Bronchial epithelial cell (primary cell): ENCODE results near the gene ABTB2. TPM values are rescaled to one million over a fixed set of nuclear protein-coding genes. Genes with fewer than 3 reads are reported as not detected.
A peak's percentile ranks its signal among the peaks of the same experiment; 100 is the strongest.

Source experiments
- DNase-seq: peaks from one replicate; pipeline ENCODE4 v3.0.0-alpha.2; 2010; ENCODE audit warnings: low read depth
- FAIRE-seq: peaks from 2 replicates; lab custom pipeline; 2011; peaks lifted over from hg19 to GRCh38; lab: Jason Lieb, UNC
- H3K27me3 ChIP-seq: 2 replicates; pipeline ENCODE4 v1.5.1; 2011; ENCODE audit warnings: low read length; ENCODE audit not compliant: control insufficient read depth, insufficient read depth
- H3K36me3 ChIP-seq: 2 replicates; pipeline ENCODE4 v1.5.1; 2011; ENCODE audit warnings: low read length; ENCODE audit not compliant: control insufficient read depth, insufficient read depth
- H3K4me3 ChIP-seq: 2 replicates; pipeline ENCODE4 v1.5.1; 2011; ENCODE audit warnings: mild to moderate bottlenecking, low read depth, low read length, control low read depth
- total RNA-seq: library from RNA; depleted of rRNA; stranded (reverse); fragments of >200 nt; gene quantifications from 2 replicates; pipeline ENCODE4 v1.2.1, GENCODE V29; 2014
- TF ChIP-seq, protein P1 (sequence below): IDR thresholded peaks from 2 replicates; pipeline ENCODE4 v1.5.1; 2011; ENCODE audit warnings: mild to moderate bottlenecking, moderate library complexity, low read length, control low read depth, inconsistent platforms; ENCODE audit not compliant: insufficient read depth, severe bottlenecking

Gene ABTB2
- total RNA-seq, 1 donor from 2014 or later: 0.53 TPM

GRCh38 chr11:34366522-34366921 lies 8.7 kb upstream of the ABTB2 start:
- DNase-seq (peak; percentile 73), FAIRE-seq (no peak)
- TF ChIP-seq, protein P1, sequence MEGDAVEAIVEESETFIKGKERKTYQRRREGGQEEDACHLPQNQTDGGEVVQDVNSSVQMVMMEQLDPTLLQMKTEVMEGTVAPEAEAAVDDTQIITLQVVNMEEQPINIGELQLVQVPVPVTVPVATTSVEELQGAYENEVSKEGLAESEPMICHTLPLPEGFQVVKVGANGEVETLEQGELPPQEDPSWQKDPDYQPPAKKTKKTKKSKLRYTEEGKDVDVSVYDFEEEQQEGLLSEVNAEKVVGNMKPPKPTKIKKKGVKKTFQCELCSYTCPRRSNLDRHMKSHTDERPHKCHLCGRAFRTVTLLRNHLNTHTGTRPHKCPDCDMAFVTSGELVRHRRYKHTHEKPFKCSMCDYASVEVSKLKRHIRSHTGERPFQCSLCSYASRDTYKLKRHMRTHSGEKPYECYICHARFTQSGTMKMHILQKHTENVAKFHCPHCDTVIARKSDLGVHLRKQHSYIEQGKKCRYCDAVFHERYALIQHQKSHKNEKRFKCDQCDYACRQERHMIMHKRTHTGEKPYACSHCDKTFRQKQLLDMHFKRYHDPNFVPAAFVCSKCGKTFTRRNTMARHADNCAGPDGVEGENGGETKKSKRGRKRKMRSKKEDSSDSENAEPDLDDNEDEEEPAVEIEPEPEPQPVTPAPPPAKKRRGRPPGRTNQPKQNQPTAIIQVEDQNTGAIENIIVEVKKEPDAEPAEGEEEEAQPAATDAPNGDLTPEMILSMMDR: peak; percentile 46
- Histone ChIP-seq H3K36me3 (no peaks in the 10 kb centered on the region), H3K4me3 (no peak overlapping the region), H3K27me3 (no peaks in the 10 kb centered on the region)

- DNase-seq: no peak
Observed at GRCh38 chr11:34364102-34364501, 6.3 kb upstream of the ABTB2 start.

DNA sequence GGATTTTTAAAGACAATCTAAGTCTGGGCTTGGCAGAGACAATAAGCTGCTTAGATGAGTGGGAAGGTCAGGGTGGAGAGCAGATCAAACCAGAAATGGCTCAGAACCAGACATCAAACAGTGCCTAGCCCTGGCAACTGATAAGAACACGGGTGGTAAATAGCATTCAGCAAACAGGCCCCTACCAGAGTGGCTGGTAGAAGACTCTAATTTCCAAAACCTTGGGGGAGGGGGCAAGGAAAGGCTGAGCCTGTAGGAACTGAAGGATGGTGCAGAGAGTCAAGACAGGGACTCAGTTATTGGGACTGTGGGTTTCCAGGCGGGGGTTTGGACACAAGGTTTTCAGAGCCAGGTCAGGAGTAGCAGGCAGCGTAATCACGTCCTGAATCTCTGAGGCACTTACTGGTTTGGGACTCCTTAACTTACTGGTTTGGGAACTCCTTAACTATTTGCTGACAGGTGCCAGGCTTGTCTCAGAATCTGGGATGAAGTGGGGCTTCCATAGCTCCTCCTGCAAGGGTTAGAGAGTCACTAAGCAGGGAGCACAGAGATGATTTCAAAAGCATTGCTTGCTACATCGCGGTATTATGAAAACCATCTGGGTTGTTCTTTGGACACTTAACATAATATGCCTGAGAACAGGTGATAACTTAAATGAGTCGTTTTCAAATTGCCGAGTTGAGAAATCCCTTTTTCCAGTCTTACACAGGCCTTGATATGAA lies 5.7 kb upstream of the ABTB2 start:
- Histone ChIP-seq H3K4me3 (no peak overlapping the region), H3K36me3 (no peaks in the 10 kb centered on the region), H3K27me3 (no peaks in the 10 kb centered on the region)
- TF ChIP-seq, protein P1: no peak
- FAIRE-seq (no peak), DNase-seq (no peak)

More at GRCh38 chr11:34364102-34364501, 6.3 kb upstream of the ABTB2 start:
- Histone ChIP-seq H3K36me3 (no peaks in the 10 kb centered on the region), H3K4me3 (no peak overlapping the region), H3K27me3 (no peaks in the 10 kb centered on the region)
- no peak for FAIRE-seq
- TF ChIP-seq, protein P1: no peak

GRCh38 chr11:34360046-34360445 lies 2.2 kb upstream of the ABTB2 start:
- H3K27me3 ChIP-seq: no peaks in the 10 kb centered on the region
- H3K36me3 ChIP-seq: no peaks in the 10 kb centered on the region
- FAIRE-seq: no peak
- DNase-seq: no peak
- TF ChIP-seq, protein P1: no peak
- H3K4me3 ChIP-seq: no peak overlapping the region

DNA sequence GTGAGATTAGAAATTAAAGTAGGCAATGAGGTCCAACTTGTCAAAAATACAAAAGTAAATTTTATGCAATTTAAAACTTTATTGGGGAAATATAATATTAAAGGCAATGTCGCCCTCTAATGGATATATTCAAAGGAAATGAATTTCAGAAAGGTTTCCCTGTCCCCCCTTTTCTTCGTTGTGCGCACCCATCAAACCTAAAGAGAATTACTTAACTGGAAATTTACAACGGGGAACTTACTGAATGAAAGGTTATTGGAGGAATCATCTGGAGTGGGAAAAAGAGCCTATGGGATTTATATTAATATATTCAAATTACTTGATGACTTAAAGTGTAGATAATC lies 1.7 kb upstream of the ABTB2 start:
- no peak for FAIRE-seq

More for the DNA sequence above, 1.7 kb upstream of the ABTB2 start:
- DNase-seq: no peak
- TF ChIP-seq, protein P1: no peak
- Histone ChIP-seq H3K36me3 (no peaks in the 10 kb centered on the region), H3K4me3 (no peak overlapping the region), H3K27me3 (no peaks in the 10 kb centered on the region)
